DMS53 treated with DMSO at 0.1 percent for 48 hours (cell line): ENCODE results near the gene ACTN4.

Source experiments
- DNase-seq: peaks from one replicate; lab custom pipeline; 2025; ENCODE audit not compliant: unreplicated experiment; lab: John Stamatoyannopoulos, UW

ACTN4 gene

DNA sequence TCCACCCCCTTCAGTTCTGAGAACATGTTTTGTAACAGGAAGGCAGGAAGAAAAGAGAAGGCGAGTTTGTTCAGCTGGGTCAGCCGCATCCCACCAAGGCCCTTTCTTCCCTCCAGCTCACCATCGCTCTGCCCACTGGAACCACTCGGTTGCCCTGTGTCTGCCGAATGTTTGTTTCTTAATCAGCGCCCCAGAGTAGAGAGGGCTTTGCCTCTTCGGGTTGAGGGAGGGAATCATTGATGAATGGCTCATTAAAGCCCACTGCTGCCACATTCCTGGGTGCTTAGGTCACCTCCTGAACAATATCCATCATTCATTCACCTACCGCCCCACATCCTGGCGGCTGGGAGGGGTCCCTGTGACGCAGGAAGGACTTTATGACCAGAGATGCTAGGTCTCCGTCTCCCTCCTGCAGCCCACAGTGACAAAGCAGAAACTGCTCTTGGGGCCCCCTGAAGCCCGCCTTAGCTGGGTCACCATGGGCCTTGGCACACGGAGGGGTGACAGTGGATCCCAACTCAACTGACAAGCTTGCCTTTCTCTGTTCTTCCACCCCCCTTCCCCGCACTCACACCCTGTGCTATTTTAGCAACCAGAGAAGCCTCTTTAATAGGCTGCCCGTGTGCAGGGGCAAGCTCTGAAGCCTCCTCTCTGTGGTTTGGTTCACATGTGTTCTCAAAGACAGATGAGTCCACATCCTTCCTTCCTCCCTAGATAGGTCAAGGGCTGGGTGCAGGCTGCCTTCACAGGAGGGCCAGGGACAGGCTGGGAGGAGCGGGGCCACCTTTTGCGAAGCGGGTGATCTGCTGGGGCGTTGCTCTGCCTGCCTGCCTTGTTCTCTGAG lies 46.2 kb downstream of the ACTN4 start:
- DNase-seq, result no peak

DNA sequence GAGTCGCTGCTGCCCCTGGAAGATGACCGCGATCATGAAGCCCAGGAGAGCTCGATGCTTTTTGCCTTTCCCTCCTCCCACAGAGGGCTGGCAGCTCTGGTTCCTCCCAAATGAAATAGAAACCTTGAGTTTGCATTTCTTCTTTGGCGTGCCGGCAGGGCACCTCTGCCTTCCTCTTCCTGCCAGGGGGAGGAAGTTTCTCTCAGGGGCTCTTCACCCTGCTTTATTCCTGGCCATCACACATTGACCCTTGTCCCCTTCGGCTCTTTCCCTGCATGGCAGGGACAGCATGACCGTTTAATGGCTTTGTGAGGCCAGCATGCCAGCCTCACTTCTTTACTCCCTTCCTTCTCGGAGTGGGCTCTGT lies 47.9 kb downstream of the ACTN4 start:
- DNase-seq, result no peak

DNA sequence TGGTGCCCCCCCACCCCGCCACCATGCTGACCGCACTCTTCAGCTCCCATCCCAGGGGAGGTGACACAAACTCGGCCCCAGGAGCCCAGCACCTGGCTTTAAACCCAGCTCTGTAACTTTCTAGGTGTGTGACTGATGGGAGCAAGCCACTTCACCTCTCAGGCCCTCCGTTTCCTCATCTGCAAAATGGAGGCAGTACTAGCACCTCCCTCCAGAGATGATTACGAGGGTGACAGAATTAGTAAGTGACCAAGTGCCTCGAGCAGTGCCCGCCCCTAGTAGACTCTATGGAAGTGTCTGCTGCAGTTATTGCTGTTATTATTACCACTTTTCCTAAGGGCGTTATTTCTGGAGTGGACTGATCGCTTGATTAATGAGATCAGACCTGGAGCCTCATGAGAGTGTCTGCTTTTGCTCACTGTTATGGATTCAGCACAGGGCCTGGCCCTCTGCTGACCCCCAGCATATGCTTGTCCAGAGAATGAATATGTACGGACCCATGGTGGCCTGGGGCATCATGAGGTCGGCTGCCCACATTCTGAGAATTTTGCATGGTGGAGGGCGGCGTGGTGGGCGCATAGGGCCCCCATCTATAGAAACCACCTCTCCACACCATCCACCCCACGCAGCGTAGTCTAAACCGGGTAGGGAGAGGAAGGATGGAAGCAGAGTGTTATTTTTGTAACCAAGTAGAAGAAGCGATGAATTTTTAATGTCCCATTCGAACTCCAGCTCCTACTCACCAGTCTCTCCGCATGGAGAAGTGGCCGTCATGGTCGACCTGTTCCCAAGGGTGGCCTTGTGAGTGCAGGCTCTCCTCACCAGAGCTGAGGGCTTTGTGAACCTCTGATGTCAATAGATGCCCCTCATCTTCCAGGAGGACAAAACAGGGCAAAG lies 48.6 kb downstream of the ACTN4 start:
- DNase-seq, result no peak

DNA sequence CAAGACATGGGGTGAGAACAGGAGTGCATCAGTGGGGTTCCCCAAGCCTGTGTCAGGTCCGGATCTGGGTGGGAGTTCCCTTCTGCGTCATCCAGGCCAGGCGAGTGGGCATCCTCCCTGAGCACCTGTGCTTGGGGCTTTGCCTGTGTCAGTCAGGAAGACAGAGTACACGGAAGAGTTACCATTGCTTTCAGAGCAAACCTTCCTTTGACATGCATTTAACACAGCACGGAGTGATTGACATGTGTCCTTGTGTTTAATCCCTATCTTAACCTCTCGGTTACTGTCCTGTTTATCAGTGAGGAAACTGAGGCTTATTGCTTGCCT lies 49.2 kb downstream of the ACTN4 start:
- no peak for DNase-seq

DNA sequence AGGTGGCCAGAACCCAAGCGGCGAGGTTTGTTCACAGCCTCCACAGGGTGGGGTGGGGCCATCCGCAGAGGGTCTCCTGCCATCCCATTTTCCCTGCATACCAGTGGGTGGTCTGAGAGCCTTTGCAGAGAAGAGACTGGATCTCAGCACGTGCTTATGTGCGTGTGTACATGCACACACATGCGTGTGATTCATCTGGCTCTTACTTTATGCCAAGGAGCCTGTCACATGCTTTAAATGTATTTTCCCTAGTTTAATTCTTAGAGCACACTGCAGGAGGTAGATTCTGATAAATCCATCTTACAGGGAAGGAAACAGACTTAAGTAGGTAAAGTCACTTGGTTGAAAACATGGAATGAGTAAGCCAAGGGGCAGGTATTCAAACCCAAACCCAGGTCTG lies 49.7 kb downstream of the ACTN4 start:
- DNase-seq, result no peak

DNA sequence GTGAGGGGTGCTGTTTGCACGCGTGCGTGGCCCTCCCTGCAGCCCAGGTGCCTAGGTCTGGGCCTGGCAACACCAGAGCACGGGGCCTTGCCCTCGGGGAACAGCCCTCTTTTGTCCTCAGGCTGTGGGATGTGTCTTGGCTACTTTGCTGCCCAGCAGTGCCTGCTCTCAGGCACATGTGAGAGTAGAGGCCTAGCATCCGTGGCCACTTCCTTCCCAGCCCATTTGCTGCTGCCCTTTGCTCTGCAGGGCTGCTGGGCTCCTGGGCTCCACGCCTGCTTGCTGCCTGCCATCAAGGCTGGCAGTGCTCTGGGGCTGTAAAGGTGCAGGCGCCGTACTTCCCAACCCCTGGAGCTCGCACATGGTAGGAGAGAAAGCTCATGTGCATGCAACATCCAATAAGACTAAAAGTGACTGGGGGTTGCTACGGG lies 50.2 kb downstream of the ACTN4 start:
- DNase-seq, result no peak

DNA sequence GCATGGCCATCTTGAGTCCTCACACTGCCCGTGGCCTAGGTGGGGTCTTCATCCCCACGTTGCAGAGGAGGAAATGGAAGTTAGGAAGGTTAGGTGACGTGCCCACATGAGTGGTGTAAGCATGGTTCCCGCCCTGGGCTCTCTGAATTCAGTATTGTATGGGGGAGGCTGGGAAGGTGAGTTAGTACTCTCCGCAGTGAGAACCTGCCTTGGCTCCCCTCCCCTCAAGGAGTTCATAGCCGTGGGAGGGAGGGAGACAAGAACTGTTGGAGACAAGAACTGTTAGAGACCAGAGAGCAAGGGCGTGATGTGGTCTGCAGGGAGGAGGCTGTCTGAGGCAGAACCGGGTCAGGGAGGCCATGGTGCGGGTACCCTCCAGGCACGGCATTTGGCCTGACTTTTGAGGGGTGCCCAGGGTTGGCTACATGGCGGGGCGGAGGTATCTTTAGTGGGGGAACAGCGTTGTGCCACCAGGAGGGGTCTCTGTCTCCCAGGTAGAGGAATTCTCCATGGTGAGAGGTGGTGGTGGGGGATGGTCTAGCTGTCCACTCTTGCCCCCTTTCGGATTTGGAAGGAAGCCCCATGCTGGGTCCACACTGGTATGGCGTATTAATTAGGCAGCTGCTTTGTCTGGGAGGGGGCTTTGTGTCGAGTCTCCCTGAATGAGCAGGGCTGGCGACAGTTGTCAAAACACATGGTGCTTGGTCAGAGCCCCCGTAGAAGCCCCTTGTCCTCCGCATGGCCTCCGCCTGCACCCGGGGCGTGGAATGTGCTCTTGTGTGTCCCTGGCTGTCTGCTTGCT lies 51.0 kb downstream of the ACTN4 start:
- no peak for DNase-seq

DNA sequence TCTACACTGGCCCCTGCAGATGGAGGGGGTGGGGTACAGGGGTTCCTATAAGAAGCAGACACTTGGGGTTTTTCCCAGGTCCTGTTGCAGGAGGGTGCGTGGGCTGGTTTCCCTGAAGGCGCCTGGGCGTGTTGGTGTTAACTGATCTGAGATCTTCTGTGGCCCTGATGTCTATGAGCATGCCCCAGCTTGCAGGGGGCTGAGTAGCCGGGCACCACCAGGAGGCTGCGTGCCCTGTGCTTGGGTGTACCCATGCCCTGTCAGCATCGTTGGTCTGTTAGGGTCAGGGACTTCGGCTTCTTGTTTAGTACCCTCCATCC lies 51.5 kb downstream of the ACTN4 start:
- DNase-seq, result no peak

DNA sequence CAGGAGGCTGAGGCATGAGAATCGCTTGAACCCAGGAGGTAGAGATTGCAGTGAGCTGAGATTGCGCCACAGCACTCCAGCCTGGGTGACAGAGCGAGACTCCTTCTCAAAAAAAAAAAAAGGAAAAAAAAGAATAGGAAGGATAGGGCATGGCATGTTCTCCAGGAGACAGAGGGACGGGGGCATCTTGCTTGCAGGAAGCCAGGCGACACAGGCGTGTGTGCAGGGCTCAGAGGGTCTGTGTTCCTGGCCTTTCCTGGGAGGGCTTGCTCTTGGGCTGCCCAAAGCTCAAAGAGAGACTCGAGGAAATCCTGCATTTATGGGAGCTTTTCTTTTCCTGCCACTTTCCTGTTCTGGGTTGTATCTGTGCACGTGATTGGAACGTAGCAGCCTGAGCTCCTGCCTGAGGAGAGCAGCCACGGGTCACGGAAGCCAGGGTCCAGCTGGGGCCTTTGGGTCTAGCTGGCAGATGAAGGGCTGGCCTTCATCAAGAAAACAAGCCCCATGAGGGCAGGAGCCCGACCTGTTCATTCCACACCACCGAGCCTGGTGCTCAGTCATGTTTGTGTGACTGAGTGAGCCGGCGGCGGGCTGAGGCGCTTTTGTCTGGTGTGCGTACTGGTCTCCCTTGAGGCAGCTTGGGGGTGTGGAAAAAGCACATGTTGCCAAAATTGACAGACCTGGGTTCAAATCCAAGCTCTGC lies 52.3 kb downstream of the ACTN4 start:
- no peak for DNase-seq

DNA sequence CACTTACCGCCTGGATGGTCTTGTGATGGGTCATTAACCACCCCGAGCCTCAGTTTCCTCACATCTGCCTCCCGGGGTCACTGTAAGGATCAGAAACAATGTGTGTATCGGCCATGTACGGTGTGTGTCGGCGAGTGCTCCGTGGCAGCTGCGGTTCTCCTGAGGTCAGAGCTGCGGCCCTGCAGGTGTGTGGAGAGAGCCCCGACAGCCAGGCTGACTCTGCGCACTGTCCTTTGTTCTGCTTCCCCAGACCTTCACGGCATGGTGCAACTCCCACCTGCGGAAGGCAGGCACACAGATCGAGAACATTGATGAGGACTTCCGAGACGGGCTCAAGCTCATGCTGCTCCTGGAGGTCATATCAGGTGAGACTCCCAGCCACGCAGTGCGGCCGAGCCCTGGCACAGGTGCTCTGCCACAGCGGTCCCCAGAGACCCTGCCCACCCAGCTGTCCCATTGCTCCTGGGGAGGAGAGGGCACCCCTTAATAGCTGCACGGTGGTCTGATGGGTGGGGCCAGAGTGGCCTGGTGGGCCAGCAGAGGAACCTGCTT lies 53.0 kb downstream of the ACTN4 start:
- no peak for DNase-seq

DNA sequence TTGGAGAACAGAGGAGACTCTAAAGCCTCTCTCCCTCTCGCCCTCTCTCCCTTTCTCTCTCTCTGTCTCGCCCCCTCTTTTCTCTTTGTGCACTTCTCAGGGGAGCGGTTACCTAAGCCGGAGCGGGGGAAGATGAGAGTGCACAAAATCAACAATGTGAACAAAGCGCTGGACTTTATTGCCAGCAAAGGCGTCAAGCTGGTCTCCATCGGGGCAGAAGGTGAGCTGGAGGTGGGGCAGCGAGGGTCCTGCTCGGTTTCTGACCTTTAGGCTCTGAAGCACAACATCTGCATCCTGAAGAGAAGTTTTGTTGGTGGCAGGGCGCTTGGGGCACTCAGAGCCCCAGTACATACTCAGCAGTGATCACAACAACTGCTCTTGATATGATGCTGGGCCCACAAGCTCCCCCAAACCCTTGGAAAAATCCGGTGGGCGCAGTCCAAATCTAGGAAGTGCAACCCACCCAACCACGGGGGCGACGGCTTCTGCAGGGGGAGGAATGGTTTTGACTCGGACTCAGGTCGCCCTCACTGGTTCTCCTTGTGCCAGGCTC lies 53.5 kb downstream of the ACTN4 start:
- no peak for DNase-seq

DNA sequence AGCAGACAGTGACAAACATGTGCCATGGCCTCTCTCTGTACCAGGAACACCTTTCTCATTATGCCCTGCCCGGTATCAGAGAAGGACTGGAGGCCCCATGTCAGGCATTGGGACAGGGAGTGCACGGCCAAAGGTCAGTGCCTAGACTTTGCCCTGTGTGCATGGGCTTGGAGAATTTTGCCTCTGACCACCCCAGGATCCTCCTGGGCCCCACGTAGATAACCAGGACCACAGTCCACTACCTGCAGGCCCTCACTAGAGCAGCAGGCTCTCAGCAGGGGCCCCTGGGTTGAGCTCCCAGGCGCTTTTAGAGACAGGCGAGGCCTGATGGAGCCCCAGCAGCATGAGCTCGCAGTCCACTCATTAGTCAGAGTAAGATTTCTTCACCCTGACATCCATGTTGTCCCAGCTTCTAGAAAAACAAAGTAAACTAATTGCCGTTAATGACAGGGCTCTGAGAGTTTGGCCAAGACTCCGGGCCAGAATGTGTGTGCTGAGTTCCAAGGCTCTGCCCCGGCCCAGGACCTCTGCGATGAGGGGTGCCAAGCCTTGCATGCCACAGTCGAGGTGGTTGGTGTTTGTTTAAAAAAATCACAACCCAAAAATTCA lies 54.1 kb downstream of the ACTN4 start:
- DNase-seq, result no peak

DNA sequence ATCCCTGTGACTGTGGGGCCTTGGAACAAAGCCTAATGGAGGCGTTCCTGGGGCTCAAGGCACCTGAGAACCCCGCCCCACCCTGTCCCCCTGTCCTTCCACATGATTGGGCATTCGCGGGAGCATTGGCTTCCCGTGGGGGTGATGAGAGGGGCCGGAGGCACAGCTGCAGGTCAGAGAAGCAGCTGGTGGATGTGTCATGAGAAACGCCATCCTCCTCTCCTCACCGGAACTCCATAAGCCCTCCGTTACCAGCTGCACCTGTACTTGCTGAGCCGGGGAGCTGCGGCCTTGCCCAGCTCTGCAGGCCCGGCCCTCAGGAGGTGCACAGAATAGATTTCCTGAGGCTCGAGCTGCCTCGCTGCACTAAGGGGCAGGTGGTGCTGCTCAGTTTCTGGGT lies 54.8 kb downstream of the ACTN4 start:
- DNase-seq, result no peak

DNA sequence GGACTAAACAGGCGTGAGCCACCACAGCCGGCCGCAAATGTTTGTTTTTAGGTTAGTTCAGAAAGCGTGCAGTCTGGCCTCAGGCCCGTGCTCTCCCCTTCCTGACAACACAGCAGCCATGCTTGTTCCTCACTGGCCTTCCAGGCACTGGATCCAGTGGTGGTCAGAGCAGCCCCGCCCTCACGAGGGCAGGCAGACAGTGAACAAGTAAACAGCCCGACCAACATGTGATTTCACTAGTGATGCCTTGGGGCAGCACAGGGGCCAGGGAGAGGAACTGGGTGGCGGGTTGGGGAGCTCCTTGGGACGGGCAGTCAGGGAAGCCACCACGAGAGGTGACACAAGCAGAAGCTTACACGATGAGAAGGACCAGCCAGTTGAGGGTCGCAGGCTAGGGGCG lies 56.1 kb downstream of the ACTN4 start:
- DNase-seq, result no peak

DNA sequence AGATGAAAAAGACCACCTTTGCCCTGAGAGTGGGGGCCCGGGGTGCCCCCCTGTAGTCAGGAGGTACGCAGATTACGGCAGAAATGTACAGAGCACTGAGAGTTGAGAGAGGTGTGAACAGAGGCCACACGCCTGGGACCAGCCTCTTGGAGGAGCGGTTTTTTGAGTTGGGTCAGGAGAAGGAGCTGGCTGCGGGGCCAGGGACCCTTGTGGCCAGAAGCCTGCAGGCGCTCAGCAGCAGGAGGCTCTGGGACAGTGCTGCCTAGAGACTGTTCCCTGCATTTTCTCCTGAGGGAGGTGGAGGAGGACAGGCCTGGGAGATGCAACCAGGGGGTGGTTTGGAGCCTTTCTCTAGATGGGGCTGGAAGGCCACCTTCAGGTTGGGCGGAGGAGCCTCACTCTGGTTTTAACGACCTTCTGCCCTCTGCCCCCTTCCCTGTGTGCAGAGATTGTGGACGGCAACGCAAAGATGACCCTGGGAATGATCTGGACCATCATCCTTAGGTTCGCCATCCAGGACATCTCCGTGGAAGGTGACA lies 57.1 kb downstream of the ACTN4 start:
- DNase-seq, result no peak

DNA sequence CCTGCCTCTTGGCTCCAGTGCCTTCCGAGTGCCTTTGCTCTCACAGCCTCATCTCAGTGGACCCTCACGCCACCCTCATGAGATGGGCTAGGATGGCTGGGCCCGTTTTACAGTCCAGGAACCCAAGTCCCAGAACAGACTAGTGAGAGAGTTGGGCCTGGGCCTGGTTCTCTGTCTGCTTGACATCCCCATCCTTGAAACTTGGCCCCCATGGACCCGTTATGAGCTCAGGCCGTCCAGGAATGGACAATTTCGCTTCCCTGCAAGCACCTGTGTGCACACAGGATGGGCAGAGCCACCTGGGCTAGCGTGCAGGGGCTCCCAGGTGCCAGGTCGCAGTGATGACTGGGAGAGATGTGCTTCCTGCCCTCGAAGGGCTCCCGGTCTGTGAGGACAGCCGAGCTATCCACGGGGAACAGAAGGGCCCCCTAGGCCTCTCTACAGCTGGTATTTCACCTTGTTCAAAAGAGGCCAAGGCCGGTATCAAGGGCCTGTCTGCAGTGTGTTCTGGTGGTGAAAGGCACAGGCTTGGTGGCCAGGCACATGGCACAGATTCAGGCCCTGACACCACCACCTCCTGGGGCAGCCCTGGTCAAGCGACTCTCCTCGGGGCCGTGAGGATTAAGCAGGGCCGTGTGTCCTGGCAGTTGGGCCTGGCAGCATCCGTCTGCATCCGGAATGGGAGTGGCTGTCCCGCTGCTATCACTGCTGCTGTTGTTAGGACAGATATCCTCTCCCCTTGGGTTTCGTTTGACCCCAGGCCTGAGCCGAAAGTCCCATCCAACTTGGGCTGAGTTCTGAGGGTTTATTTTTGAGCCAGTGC lies 58.0 kb downstream of the ACTN4 start:
- DNase-seq, result no peak

DNA sequence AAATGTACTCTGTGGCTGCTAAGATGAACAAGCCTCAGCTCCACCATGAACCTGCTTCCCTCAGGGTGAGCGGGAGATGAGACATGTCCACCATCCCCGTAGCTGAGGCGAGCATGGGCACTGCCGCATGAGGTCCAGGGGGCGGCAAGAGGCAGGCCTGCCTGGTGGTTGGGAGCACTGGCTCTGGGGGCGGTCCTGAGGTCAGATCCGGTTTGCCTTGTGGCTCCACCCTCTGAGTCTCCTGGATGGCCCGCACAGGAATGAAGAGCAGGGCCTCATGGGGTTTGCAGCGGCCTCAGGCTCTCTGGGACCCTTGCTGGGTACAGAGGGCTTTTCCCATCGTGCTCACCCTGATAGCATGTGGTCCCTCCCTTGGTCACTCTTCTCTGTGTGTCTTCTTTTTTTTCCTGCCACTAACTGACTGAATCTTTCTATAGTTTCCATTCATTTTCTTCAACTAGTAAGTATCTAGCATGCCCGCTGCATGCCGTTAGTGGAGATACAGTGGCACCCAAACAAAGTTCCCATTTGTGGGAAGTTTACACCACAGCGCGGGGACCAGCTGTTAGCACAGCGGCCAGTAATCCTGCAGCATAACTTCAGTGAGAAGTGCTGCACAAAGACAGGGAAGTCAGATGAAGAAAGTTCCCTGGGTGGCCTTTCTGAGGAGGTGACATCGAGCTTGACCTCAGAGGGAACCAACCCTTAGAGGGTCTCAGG lies 59.5 kb downstream of the ACTN4 start:
- DNase-seq, result no peak

DNA sequence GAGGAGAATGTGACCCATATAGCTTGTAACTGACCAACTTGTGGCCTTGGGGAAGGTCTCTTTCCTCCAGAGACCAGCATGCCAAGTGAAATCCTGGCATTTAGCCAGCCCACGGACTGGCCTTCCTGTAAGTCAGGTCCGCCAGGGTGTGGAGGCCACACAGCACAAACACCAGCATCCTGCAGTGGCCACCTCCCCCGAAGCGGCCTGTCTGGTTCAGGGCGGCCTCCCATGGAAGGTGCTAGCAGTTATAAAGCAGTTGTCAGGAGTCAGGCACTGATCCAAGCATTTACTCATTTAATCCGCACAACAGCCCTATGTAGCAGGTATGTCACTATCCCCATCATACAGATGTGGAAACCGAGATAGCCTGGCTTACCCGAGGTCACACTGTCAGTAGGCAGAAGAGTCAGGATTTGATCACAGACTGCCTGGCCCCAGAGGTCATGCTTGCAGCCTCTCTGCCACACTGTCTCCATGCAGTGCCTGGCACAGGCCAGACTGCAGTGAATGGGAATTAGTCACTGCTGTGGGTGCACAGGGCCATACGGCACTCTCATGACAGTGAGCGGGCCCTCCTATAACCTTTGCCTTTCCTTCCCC lies 60.2 kb downstream of the ACTN4 start:
- no peak for DNase-seq
